Keratinocyte (primary cell): Measurements from ENCODE around the gene CHMP6. TPM values are rescaled to one million over a fixed set of nuclear protein-coding genes. Genes with fewer than 3 reads are reported as not detected.

ENCODE experiments used
- DNase-seq: peaks from one replicate; pipeline ENCODE4 v3.0.0-alpha.2; 2011; ENCODE audit warnings: low read depth, missing footprints, low spot score
- FAIRE-seq: peaks from 2 replicates; lab custom pipeline; 2011; peaks lifted over from hg19 to GRCh38; lab: Jason Lieb, UNC
- H2AFZ ChIP-seq: 2 replicates; pipeline ENCODE4 v1.6.0; 2012; ENCODE audit warnings: low read length, control low read depth, inconsistent platforms; ENCODE audit not compliant: control insufficient read depth
- H3K27ac ChIP-seq: 2 replicates; pipeline ENCODE4 v1.5.1; 2011; ENCODE audit warnings: low read length; ENCODE audit not compliant: control insufficient read depth, insufficient read depth
- H3K27me3 ChIP-seq: 3 replicates; pipeline ENCODE4 v1.6.0; 2011; ENCODE audit warnings: low read length; ENCODE audit not compliant: control insufficient read depth, insufficient read depth; ENCODE audit errors: extremely low read depth
- H3K36me3 ChIP-seq, 2 experiments: 2 replicates in 1 of 2; 3 replicates in 1 of 2; pipeline ENCODE4 v1.5.1; 2011; ENCODE audit warnings: low read length in 2 of 2, mild to moderate bottlenecking in 1 of 2; ENCODE audit not compliant: control insufficient read depth in 2 of 2, insufficient read depth in 2 of 2; ENCODE audit errors: extremely low read depth in 1 of 2
- H3K4me1 ChIP-seq: 3 replicates; pipeline ENCODE4 v1.5.1; 2011; ENCODE audit warnings: low read length; ENCODE audit not compliant: control insufficient read depth, insufficient read depth; ENCODE audit errors: extremely low read depth
- H3K4me2 ChIP-seq: 3 replicates; pipeline ENCODE4 v1.6.0; 2011; ENCODE audit warnings: low read depth, low read length; ENCODE audit not compliant: control insufficient read depth, insufficient read depth; ENCODE audit errors: extremely low read depth
- H3K4me3 ChIP-seq, 3 experiments: fragments of 200-600 bp in 1 of 3; sonication (generic) in 1 of 3; 2 replicates in 2 of 3; 3 replicates in 1 of 3; pipeline ENCODE4 v1.5.1; 2011 to 2016; ENCODE audit warnings: low read length in 3 of 3, mild to moderate bottlenecking in 3 of 3, control low read depth in 2 of 3, inconsistent platforms in 1 of 3, low read depth in 1 of 3, mixed read lengths in 1 of 3, mixed run types in 1 of 3, moderate library complexity in 1 of 3; ENCODE audit not compliant: control insufficient read depth in 2 of 3, insufficient read depth in 2 of 3; ENCODE audit errors: extremely low read depth in 1 of 3
- H3K79me2 ChIP-seq: 2 replicates; pipeline ENCODE4 v1.6.0; 2012; ENCODE audit warnings: low read length; ENCODE audit not compliant: control insufficient read depth, insufficient read depth
- H3K9ac ChIP-seq: 3 replicates; pipeline ENCODE4 v1.6.0; 2011; ENCODE audit warnings: low read length; ENCODE audit not compliant: control insufficient read depth, insufficient read depth; ENCODE audit errors: extremely low read depth
- H3K9me1 ChIP-seq: 3 replicates; pipeline ENCODE4 v1.6.0; 2011; ENCODE audit warnings: low read length; ENCODE audit not compliant: control insufficient read depth, insufficient read depth; ENCODE audit errors: extremely low read depth
- H3K9me3 ChIP-seq: 2 replicates; pipeline ENCODE4 v1.5.1; 2012; ENCODE audit warnings: low read depth, low read length; ENCODE audit not compliant: control insufficient read depth
- H4K20me1 ChIP-seq: 3 replicates; pipeline ENCODE4 v1.6.0; 2011; ENCODE audit warnings: low read length; ENCODE audit not compliant: control insufficient read depth, insufficient read depth; ENCODE audit errors: extremely low read depth
- CTCF ChIP-seq, 3 experiments: IDR thresholded peaks in 1 of 3; conservative IDR thresholded peaks in 1 of 3; optimal IDR thresholded peaks in 1 of 3; 2 replicates in 2 of 3; 3 replicates in 1 of 3; pipeline versions ENCODE3 to v1.5.1; 2011; ENCODE audit warnings: low read length in 3 of 3, mild to moderate bottlenecking in 3 of 3, moderate library complexity in 2 of 3, control low read depth in 1 of 3, inconsistent platforms in 1 of 3; ENCODE audit not compliant: insufficient read depth in 2 of 3; ENCODE audit errors: extremely low read depth in 1 of 3
- EZH2 ChIP-seq: IDR thresholded peaks from one replicate; pipeline ENCODE4 v1.6.1; 2012; ENCODE audit warnings: inconsistent platforms, mild to moderate bottlenecking, low read length, moderate library complexity
- dilution Hi-C: fragments of 300-500 bp; cut with MboI; formaldehyde crosslinking; loops from one replicate; pipeline ENCODE4 v1.7.0; 2020; ENCODE audit warnings: low sequenced_read_pairs; ENCODE audit not compliant: extremely low pct_ligation_motif_present
- polyA plus RNA-seq, 5 experiments: library from polyadenylated mRNA; depleted of rRNA in 3 of 5; stranded (reverse) in 3 of 5; stranded (forward) in 1 of 5; unstranded in 1 of 5; fragments of >200 nt; gene quantifications; 1 replicate in 1 of 5; 2 replicates in 3 of 5; 3 replicates in 1 of 5; pipeline versions ENCODE4 v1.2.1 to v1.2.3, GENCODE V29; 2011 to 2012; ENCODE audit warnings: missing spikeins in 2 of 5, low read depth in 1 of 5, low replicate concordance in 1 of 5

Gene CHMP6
- polyA plus RNA-seq, 1 donor (not counting 4 experiments of a cell fraction or from before 2014, with no cell fraction given): 20.9 TPM

GRCh38 chr17:80981929-80982425, 9.7 kb upstream of the CHMP6 start:
- Histone ChIP-seq H3K4me2 (no peak overlapping the region), H3K9me3 (no peaks in the 10 kb centered on the region), H4K20me1 (no peaks in the 10 kb centered on the region), H3K9me1 (no peaks in the 10 kb centered on the region), H3K27ac (no peak overlapping the region), H2AFZ (no peak overlapping the region), H3K27me3 (peaks cover 6% of the 10 kb centered on the region), H3K4me3 (no peak overlapping the region), H3K4me1 (no peaks in the 10 kb centered on the region), H3K9ac (no peak overlapping the region), H3K79me2 (no peaks in the 10 kb centered on the region), H3K36me3 (no peaks in the 10 kb centered on the region)
- dilution Hi-C loops: no loop called here
- FAIRE-seq (no peak), DNase-seq (no peak)
- TF ChIP-seq CTCF (optimal IDR thresholded peaks at IDR 0.05 in 1 of 3, IDR thresholded peaks at IDR 0.05 in 1 of 3, conservative IDR thresholded peaks at IDR 0.05 in 1 of 3; ENCODE audit: extremely low read depth in 1 of 3, insufficient read depth in 2 of 3, low read length in 3 of 3) (no peak), EZH2 (no peak)

GRCh38 chr17:80982426-80982974, 9.1 kb upstream of the CHMP6 start:
- H3K36me3 ChIP-seq: no peaks in the 10 kb centered on the region
- FAIRE-seq (no peak), DNase-seq (no peak)
- no peaks in the 10 kb centered on the region for H4K20me1 ChIP-seq
- no peak overlapping the region for H3K27ac ChIP-seq
- H3K9ac ChIP-seq: no peak overlapping the region
- no peak overlapping the region for H2AFZ ChIP-seq
- no peaks in the 10 kb centered on the region for H3K79me2 ChIP-seq
- TF ChIP-seq EZH2 (no peak), CTCF (optimal IDR thresholded peaks at IDR 0.05 in 1 of 3, IDR thresholded peaks at IDR 0.05 in 1 of 3, conservative IDR thresholded peaks at IDR 0.05 in 1 of 3; ENCODE audit: extremely low read depth in 1 of 3, insufficient read depth in 2 of 3, low read length in 3 of 3) (no peak)
- no peaks in the 10 kb centered on the region for H3K4me1 ChIP-seq
- no peak overlapping the region for H3K4me2 ChIP-seq
- dilution Hi-C loops: no loop called here
- no peaks in the 10 kb centered on the region for H3K9me3 ChIP-seq
- H3K4me3 ChIP-seq: no peak overlapping the region
- no peaks in the 10 kb centered on the region for H3K9me1 ChIP-seq
- H3K27me3 ChIP-seq: peaks cover 10% of the 10 kb centered on the region
